Measurements from ENCODE around the gene LRRN3.
A peak's percentile ranks its signal among the peaks of the same experiment; 100 is the strongest.

The LRRN3 gene

DNA sequence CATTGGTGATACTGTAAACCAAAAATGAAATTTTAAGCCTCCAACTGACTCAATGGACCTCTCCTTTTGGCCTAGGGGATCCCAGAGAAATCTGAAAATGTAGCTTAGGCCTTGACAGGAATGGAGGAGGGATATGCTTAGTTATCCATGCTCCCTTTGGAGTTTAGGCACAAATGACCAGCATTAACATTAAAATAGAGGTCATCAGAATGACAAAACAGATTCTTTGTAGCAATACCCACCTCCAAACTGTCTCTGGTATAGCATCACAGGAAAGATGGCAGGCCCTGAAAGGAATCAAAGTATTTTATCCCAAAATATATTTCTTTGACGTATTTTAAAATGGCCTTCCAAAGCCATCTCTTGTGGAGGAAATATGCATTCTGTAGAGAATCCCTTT is 39.1 kb upstream of the LRRN3 start:
- H2AFZ ChIP-seq (ENCODE audit: low read depth, low read length) = no peak overlapping the region
- H3K4ac ChIP-seq (ENCODE audit: low read depth in 1 of 2, low read length in 2 of 2) = no peak overlapping the region
- no peak overlapping the region for H3K14ac ChIP-seq (ENCODE audit: low read length in 2 of 2)
- no peak overlapping the region for H3K4me3 ChIP-seq (ENCODE audit: insufficient read depth in 1 of 2, low read depth in 1 of 2, low read length in 2 of 2)
- no peaks in the 10 kb centered on the region for H3K27me3 ChIP-seq (ENCODE audit: control insufficient read depth in 1 of 2, insufficient read depth in 1 of 2, low read length in 2 of 2)
- H4K8ac ChIP-seq (ENCODE audit: low read length) = no peak overlapping the region
- H2AK5ac ChIP-seq (ENCODE audit: low read length, severe bottlenecking) = no peak overlapping the region
- H3K9me3 ChIP-seq (ENCODE audit: control insufficient read depth, low read length) = no peaks in the 10 kb centered on the region
- H2BK5ac ChIP-seq (ENCODE audit: low read depth, low read length, poor library complexity, severe bottlenecking) = no peak overlapping the region
- DNase-seq = no peak
- no peak overlapping the region for H2BK120ac ChIP-seq (ENCODE audit: low read depth, low read length)
- no peaks in the 10 kb centered on the region for H3K79me1 ChIP-seq (replicated peaks; ENCODE audit: low read length, poor library complexity, severe bottlenecking)
- H3K27ac ChIP-seq (ENCODE audit: low read length, poor library complexity, severe bottlenecking) = no peak overlapping the region
- no peak overlapping the region for H3K23ac ChIP-seq (ENCODE audit: low read length in 2 of 2)
- no peak overlapping the region for H4K91ac ChIP-seq (ENCODE audit: low read length)
- H3K36me3 ChIP-seq (ENCODE audit: control insufficient read depth in 1 of 2, insufficient read depth in 2 of 2, low read depth in 1 of 2, low read length in 2 of 2) = no peaks in the 10 kb centered on the region
- H3K9ac ChIP-seq (ENCODE audit: low read length) = no peak overlapping the region
- H3K4me2 ChIP-seq (ENCODE audit: low read length, poor library complexity, severe bottlenecking) = no peak overlapping the region
- WGBS = 100% methylated on average over 1 of the region's 1 CpG
- H2BK15ac ChIP-seq (ENCODE audit: low read depth, poor library complexity, severe bottlenecking) = no peak overlapping the region
- no peak overlapping the region for H3K18ac ChIP-seq (ENCODE audit: low read depth in 1 of 2, low read length in 2 of 2)
- H3K4me1 ChIP-seq (ENCODE audit: control insufficient read depth, insufficient read depth, low read depth, low read length) = peaks cover 1% of the 10 kb centered on the region
- no peak overlapping the region for H2BK12ac ChIP-seq (ENCODE audit: low read length in 2 of 2)

- no peak overlapping the region for H2AK5ac ChIP-seq (ENCODE audit: low read length, severe bottlenecking)
- WGBS = 100% methylated on average over 1 of the region's 2 CpGs
These were observed 37.9 kb upstream of the LRRN3 start for GRCh38 chr7:111053035-111053434.

GRCh38 chr7:111056371-111056770 is 34.6 kb upstream of the LRRN3 start:
- H3K9me3 ChIP-seq (ENCODE audit: control insufficient read depth, low read length) = no peaks in the 10 kb centered on the region
- no peak for DNase-seq
- no peak overlapping the region for H2BK120ac ChIP-seq (ENCODE audit: low read depth, low read length)
- H3K79me1 ChIP-seq (replicated peaks; ENCODE audit: low read length, poor library complexity, severe bottlenecking) = no peaks in the 10 kb centered on the region
- H2BK5ac ChIP-seq (ENCODE audit: low read depth, low read length, poor library complexity, severe bottlenecking) = no peak overlapping the region
- H3K14ac ChIP-seq (ENCODE audit: low read length in 2 of 2) = no peak overlapping the region
- no peak overlapping the region for H3K18ac ChIP-seq (ENCODE audit: low read depth in 1 of 2, low read length in 2 of 2)
- no peak overlapping the region for H4K8ac ChIP-seq (ENCODE audit: low read length)
- H4K91ac ChIP-seq (ENCODE audit: low read length) = no peak overlapping the region
- 100% methylated on average over 2 of the region's 2 CpGs for WGBS
- no peak overlapping the region for H3K4ac ChIP-seq (ENCODE audit: low read depth in 1 of 2, low read length in 2 of 2)
- no peak overlapping the region for H2BK12ac ChIP-seq (ENCODE audit: low read length in 2 of 2)
- no peak overlapping the region for H3K27ac ChIP-seq (ENCODE audit: low read length, poor library complexity, severe bottlenecking)
- no peak overlapping the region for H3K9ac ChIP-seq (ENCODE audit: low read length)
- peaks cover 1% of the 10 kb centered on the region for H3K4me1 ChIP-seq (ENCODE audit: control insufficient read depth, insufficient read depth, low read depth, low read length)
- H3K36me3 ChIP-seq (ENCODE audit: control insufficient read depth in 1 of 2, insufficient read depth in 2 of 2, low read depth in 1 of 2, low read length in 2 of 2) = no peaks in the 10 kb centered on the region
- no peak overlapping the region for H2AFZ ChIP-seq (ENCODE audit: low read depth, low read length)
- H2BK15ac ChIP-seq (ENCODE audit: low read depth, poor library complexity, severe bottlenecking) = no peak overlapping the region
- H3K23ac ChIP-seq (ENCODE audit: low read length in 2 of 2) = no peak overlapping the region
- no peak overlapping the region for H3K4me3 ChIP-seq (ENCODE audit: insufficient read depth in 1 of 2, low read depth in 1 of 2, low read length in 2 of 2)
- no peaks in the 10 kb centered on the region for H3K27me3 ChIP-seq (ENCODE audit: control insufficient read depth in 1 of 2, insufficient read depth in 1 of 2, low read length in 2 of 2)
- no peak overlapping the region for H3K4me2 ChIP-seq (ENCODE audit: low read length, poor library complexity, severe bottlenecking)
- no peak overlapping the region for H2AK5ac ChIP-seq (ENCODE audit: low read length, severe bottlenecking)

More at GRCh38 chr7:111053035-111053434, 37.9 kb upstream of the LRRN3 start:
- H4K8ac ChIP-seq (ENCODE audit: low read length) = peak overlapping the region; percentile 72
- H3K18ac ChIP-seq (ENCODE audit: low read depth in 1 of 2, low read length in 2 of 2) = no peak overlapping the region
- no peak overlapping the region for H3K4ac ChIP-seq (ENCODE audit: low read depth in 1 of 2, low read length in 2 of 2)
- no peak for DNase-seq
- no peak overlapping the region for H3K14ac ChIP-seq (ENCODE audit: low read length in 2 of 2)
- no peaks in the 10 kb centered on the region for H3K36me3 ChIP-seq (ENCODE audit: control insufficient read depth in 1 of 2, insufficient read depth in 2 of 2, low read depth in 1 of 2, low read length in 2 of 2)
- H3K27ac ChIP-seq (ENCODE audit: low read length, poor library complexity, severe bottlenecking) = no peak overlapping the region
- no peak overlapping the region for H2BK120ac ChIP-seq (ENCODE audit: low read depth, low read length)
- H2BK5ac ChIP-seq (ENCODE audit: low read depth, low read length, poor library complexity, severe bottlenecking) = no peak overlapping the region
- no peak overlapping the region for H3K23ac ChIP-seq (ENCODE audit: low read length in 2 of 2)
- no peak overlapping the region for H2BK12ac ChIP-seq (ENCODE audit: low read length in 2 of 2)
- no peak overlapping the region for H2BK15ac ChIP-seq (ENCODE audit: low read depth, poor library complexity, severe bottlenecking)
- H3K4me2 ChIP-seq (ENCODE audit: low read length, poor library complexity, severe bottlenecking) = no peak overlapping the region
- no peak overlapping the region for H3K9ac ChIP-seq (ENCODE audit: low read length)
- H2AFZ ChIP-seq (ENCODE audit: low read depth, low read length) = no peak overlapping the region
- H3K9me3 ChIP-seq (ENCODE audit: control insufficient read depth, low read length) = no peaks in the 10 kb centered on the region
- no peak overlapping the region for H4K91ac ChIP-seq (ENCODE audit: low read length)
- no peak overlapping the region for H3K4me3 ChIP-seq (ENCODE audit: insufficient read depth in 1 of 2, low read depth in 1 of 2, low read length in 2 of 2)
- no peaks in the 10 kb centered on the region for H3K79me1 ChIP-seq (replicated peaks; ENCODE audit: low read length, poor library complexity, severe bottlenecking)
- no peaks in the 10 kb centered on the region for H3K27me3 ChIP-seq (ENCODE audit: control insufficient read depth in 1 of 2, insufficient read depth in 1 of 2, low read length in 2 of 2)
- peaks cover 1% of the 10 kb centered on the region for H3K4me1 ChIP-seq (ENCODE audit: control insufficient read depth, insufficient read depth, low read depth, low read length)

DNA sequence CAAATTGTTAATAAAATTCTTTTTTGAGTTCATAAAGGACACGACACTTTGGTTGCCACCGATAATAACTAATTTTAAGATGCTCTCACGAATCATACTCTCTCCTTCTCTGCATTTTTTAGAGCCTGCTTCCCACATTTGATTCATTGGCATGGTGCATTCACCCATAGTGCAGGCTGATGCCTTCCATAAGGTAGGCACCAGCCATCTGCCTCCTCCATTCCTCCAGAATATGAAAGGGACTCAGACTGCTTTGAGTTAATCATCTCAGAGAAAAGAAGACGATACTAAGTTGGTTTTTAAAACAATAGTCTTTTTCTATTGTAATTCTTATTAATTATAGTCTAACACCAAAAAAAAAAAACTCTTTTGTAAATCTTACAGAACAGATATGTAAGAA is 33.9 kb upstream of the LRRN3 start:
- no peak overlapping the region for H3K18ac ChIP-seq (ENCODE audit: low read depth in 1 of 2, low read length in 2 of 2)
- no peaks in the 10 kb centered on the region for H3K79me1 ChIP-seq (replicated peaks; ENCODE audit: low read length, poor library complexity, severe bottlenecking)
- H3K14ac ChIP-seq (ENCODE audit: low read length in 2 of 2) = no peak overlapping the region
- H2BK12ac ChIP-seq (ENCODE audit: low read length in 2 of 2) = no peak overlapping the region
- H3K4ac ChIP-seq (ENCODE audit: low read depth in 1 of 2, low read length in 2 of 2) = no peak overlapping the region
- H3K27me3 ChIP-seq (ENCODE audit: control insufficient read depth in 1 of 2, insufficient read depth in 1 of 2, low read length in 2 of 2) = no peaks in the 10 kb centered on the region
- H2AFZ ChIP-seq (ENCODE audit: low read depth, low read length) = no peak overlapping the region
- no peaks in the 10 kb centered on the region for H3K36me3 ChIP-seq (ENCODE audit: control insufficient read depth in 1 of 2, insufficient read depth in 2 of 2, low read depth in 1 of 2, low read length in 2 of 2)
- no peak overlapping the region for H2BK120ac ChIP-seq (ENCODE audit: low read depth, low read length)
- H3K4me3 ChIP-seq (ENCODE audit: insufficient read depth in 1 of 2, low read depth in 1 of 2, low read length in 2 of 2) = no peak overlapping the region
- no peak overlapping the region for H2BK5ac ChIP-seq (ENCODE audit: low read depth, low read length, poor library complexity, severe bottlenecking)
- no peak overlapping the region for H3K9ac ChIP-seq (ENCODE audit: low read length)
- no peak for DNase-seq
- no peak overlapping the region for H2BK15ac ChIP-seq (ENCODE audit: low read depth, poor library complexity, severe bottlenecking)
- no peak overlapping the region for H2AK5ac ChIP-seq (ENCODE audit: low read length, severe bottlenecking)
- H4K8ac ChIP-seq (ENCODE audit: low read length) = no peak overlapping the region
- H3K23ac ChIP-seq (ENCODE audit: low read length in 2 of 2) = no peak overlapping the region
- WGBS = 93% methylated on average over 3 of the region's 4 CpGs
- no peak overlapping the region for H3K27ac ChIP-seq (ENCODE audit: low read length, poor library complexity, severe bottlenecking)
- peaks cover 1% of the 10 kb centered on the region for H3K4me1 ChIP-seq (ENCODE audit: control insufficient read depth, insufficient read depth, low read depth, low read length)
- no peak overlapping the region for H3K4me2 ChIP-seq (ENCODE audit: low read length, poor library complexity, severe bottlenecking)
- no peaks in the 10 kb centered on the region for H3K9me3 ChIP-seq (ENCODE audit: control insufficient read depth, low read length)
- no peak overlapping the region for H4K91ac ChIP-seq (ENCODE audit: low read length)

Measured in mesenchymal stem cell (in vitro differentiated cells and primary cell).